GM19043 (cell line): ENCODE measurements around the gene ECI1.
"Not testable (repeated sequence)": the region's sequence is repeated elsewhere in the genome, so short reads cannot be mapped to it uniquely, and the experiment has no call there.

Source experiments
- ATAC-seq: cut with Tn5 transposase; IDR thresholded peaks from one replicate; pipeline ENCODE4 v1.9.1; 2021; ENCODE audit warnings: low read depth; ENCODE audit not compliant: unreplicated experiment

Gene ECI1

GRCh38 chr16:2256531-2257140 lies 5.2 kb upstream of the ECI1 start:
- ATAC-seq, result no peak

DNA sequence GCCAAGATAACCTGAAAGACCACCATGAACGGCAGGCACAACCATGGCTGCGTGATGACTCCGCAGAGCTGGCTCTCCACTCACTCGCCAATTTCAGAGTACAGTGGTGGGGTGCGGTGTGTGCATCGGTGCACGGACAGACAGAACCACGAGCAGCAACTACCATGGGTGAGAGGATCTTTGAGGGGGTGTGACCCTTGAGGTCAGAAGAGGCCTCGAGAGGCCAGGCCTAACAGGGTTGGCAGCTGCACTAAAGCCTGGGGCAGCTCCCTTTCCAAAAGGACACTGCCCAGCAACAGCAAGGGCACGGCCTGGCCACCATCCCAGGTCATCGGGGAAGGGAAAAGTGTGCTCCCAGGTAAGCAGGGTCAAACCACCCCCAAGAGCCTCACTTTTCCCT lies 1.9 kb upstream of the ECI1 start:
- ATAC-seq, result no peak

GRCh38 chr16:2252806-2253148 lies 1.4 kb upstream of the ECI1 start:
- no peak for ATAC-seq

GRCh38 chr16:2250652-2251295 lies 613 bp downstream of the ECI1 start:
- ATAC-seq, result no peak

GRCh38 chr16:2246301-2246885 lies 5.0 kb downstream of the ECI1 start:
- no peak for ATAC-seq

DNA sequence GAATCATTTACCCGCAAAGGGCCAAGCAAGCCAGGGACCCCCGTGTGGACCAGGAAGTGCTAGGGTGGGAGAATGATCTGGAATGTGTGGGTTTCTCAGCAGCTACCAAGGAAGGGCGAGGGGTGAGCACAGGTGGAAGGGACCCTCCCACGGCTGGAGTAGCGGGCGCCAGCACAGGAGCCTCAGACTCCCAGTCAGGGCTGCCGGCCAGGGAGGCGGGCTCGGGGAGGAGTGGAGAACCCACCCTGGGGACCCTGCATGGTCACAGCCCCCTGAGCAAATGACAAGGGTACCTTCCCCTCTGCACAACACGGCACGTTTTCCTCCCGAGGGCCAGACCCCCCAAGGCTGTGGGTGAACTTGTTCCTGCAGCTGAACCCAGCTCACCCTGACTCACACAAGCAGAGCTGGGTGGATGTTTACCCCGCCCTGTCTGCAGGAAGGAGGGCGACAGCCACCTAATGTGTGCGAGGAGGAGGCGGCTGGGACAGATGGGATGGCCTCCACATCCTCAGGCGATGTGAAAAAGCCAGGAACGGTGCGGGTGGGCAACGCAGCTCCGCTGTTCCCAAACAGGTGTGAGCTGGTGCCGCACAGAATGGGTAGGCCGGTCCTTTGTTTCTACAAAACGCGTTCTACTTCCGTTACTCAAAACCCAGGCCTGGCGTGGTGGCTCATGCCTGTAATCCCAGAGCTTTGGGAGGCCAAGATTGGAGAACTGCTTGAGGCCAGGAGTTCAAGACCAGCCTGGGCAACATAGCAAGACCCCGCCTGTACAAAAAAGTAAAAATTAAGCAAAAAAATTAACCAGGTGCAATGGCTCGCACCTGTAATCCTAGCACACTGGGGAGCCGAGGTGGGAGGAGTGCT lies 6.2 kb downstream of the ECI1 start:
- ATAC-seq, result no peak

DNA sequence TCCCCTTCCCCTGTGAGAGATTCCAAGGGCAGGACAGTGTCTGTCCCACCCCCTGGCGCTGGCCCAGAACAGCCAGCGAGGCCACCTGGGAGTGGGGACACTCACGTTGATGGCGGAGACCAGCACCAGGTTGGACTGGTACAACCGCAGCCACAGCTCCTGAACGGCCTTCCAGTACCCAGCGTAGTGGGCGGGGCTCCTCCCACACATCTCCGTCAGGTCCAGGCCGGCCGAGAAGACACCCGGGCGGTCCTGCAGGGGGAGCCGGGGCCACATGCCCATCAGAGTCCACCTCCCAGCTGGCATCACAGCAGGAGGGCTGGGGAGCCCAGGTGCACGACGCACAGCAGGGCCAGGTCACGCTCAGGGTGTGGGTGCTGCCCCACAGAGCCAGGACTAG lies 7.1 kb downstream of the ECI1 start:
- no peak for ATAC-seq

GRCh38 chr16:2243781-2244180 lies 7.6 kb downstream of the ECI1 start:
- ATAC-seq, result no peak

GRCh38 chr16:2243031-2243528 lies 8.3 kb downstream of the ECI1 start:
- no peak for ATAC-seq

DNA sequence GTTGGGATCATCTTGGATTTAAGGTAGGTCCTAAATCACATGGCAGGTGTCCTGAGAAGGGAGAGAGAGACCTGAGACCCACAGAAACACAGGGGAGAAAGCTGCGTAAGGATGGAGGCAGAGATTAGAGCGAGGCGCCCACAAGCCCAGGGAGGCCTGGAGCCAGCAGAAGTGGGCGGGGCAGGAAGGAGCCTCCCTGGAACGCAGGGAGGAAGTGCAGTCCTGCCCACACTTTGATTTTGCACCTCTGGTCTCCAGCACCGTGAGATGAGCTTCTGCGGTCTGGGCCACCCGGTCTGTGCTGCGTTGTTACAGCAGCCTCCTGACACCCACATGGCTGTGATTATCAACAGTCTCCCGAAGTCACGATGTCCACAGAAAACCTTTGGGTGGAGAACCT lies 8.8 kb downstream of the ECI1 start:
- no peak for ATAC-seq

DNA sequence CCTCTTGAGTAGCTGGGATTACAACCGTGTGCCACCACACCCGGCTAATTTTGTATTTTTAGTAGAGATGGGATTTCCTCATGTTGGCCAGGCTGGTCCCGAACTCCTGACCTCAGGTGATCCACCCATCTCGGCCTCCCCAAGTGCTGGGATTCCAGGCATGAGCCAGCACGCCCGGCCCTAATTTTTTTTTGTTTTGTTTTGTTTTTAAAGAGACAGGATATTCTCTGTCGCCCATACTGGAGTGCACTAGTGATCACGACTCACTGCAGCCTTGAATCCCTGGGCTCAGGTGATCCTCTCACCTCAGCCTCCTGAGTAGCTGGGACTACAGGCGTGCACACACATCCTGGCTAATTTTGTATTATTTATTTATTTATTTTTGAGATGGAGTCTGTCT lies 11.1 kb downstream of the ECI1 start:
- not testable (repeated sequence) for ATAC-seq

DNA sequence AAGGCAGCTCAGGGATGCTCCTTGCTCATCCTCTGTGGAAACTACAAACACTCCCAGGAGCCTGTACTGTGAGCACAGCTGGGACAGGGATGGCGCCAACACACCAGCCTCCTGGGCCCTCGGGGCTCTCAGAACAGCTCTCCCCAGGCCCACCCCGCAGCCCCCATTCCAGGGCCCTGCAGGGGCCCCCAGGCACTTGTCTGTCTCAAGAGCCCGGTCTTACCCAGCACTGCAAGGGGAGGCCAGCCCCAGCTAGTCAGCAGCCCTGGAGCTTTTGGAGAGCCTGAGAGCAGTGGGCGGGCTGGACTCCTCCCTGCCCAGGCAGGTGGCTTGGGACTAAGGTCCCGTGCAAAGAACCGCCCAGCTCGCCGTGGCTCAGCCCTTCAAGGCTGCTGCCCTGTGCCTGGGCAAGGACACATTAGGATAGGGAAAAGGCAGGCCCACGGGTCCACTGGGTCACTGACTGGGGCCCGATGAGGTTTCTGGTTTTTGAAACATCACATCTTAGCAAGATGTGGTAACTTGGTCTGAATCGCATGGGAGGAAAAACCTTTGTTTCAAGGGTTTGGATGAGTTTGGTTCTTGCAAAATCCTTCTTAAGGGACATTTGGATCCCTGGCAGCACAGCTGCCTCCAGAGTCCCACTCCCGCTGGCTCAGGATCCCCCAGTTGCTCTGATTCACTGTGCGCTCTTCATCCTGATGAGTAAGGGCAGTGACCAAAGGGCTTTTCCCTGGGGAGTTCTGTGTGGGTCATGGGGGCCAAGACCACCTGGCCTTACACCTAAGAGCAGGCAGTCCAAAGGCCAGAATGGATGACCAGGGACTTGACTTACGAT lies 12.3 kb downstream of the ECI1 start:
- no peak for ATAC-seq

GRCh38 chr16:2238150-2238837 lies 13.1 kb downstream of the ECI1 start:
- ATAC-seq, result no peak

DNA sequence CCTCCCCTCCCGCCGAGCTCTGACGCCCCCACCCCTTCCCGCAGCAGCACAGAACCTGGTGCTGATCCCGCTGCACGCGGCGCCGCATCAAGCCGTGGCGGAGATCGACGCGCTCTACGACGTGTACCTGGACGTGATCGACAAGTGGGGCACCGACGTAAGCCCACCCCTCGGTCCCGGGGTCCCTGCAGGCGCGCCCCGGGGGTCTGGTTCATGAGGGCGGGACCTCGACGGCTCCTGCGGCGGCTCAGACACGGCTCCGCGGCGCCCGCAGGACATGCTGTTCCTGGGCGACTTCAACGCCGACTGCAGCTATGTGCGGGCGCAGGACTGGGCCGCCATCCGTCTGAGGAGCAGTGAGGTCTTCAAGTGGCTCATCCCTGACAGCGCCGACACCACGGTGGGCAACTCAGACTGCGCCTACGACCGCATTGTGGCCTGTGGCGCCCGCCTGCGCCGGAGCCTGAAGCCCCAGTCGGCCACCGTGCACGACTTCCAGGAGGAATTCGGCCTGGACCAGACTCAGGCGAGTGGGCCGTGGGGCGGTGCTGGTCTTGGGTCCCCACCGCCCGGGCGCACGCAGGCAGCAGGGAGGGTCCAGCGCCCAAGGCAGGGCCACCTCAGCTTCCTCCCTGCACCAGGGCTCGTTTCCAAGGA lies 13.8 kb downstream of the ECI1 start:
- no peak for ATAC-seq

GRCh38 chr16:2237102-2237482 lies 14.3 kb downstream of the ECI1 start:
- ATAC-seq, result no peak

GRCh38 chr16:2236337-2237101 lies 14.9 kb downstream of the ECI1 start, which contains the start of gene DNASE1L2:
DNASE1L2 (plus strand) TSS chr16:2236444; CDS start chr16:2236817, 373 bp downstream.
- ATAC-seq, result no peak

- no peak for ATAC-seq
Observed at GRCh38 chr16:2235695-2236336, 15.6 kb downstream of the ECI1 start.

- no peak for ATAC-seq
Observed at GRCh38 chr16:2235234-2235651, 16.1 kb downstream of the ECI1 start.
